Brain microvascular endothelial cell (primary cell): ENCODE measurements around the gene KCNQ1OT1.

Source experiments
- DNase-seq: peaks from one replicate; pipeline ENCODE4 v3.0.0-alpha.2; 2020
- H3K27ac ChIP-seq: fragments of 250-450 bp; sonication (Bioruptor Pico); 2 replicates; pipeline ENCODE4 v1.5.1; 2020; ENCODE audit warnings: mild to moderate bottlenecking, moderate library complexity
- H3K27me3 ChIP-seq: fragments of 250-450 bp; sonication (Bioruptor Pico); replicated peaks from 2 replicates; pipeline ENCODE4 v1.5.1; 2020; ENCODE audit warnings: mild to moderate bottlenecking
- H3K36me3 ChIP-seq: fragments of 250-450 bp; sonication (Bioruptor Pico); replicated peaks from 2 replicates; pipeline ENCODE4 v1.5.1; 2020; ENCODE audit warnings: mild to moderate bottlenecking
- H3K4me3 ChIP-seq: 2 replicates; pipeline ENCODE4 v1.5.1; 2011; ENCODE audit warnings: low read depth, mild to moderate bottlenecking, control low read depth, low read length, moderate library complexity
- CTCF ChIP-seq: IDR thresholded peaks from 2 replicates; pipeline ENCODE4 v1.5.1; 2011; ENCODE audit warnings: low read depth, mild to moderate bottlenecking, moderate library complexity, low read length, control low read depth, inconsistent platforms; ENCODE audit errors: missing control alignments
- in situ Hi-C: cut with HindIII; loops from 2 replicates; pipeline ENCODE4 v1.10.0; 2017; ENCODE audit warnings: low sequenced_read_pairs, low pct_ligation_motif_present

Gene KCNQ1OT1

GRCh38 chr11:2652333-2653197, 47.2 kb downstream of the KCNQ1OT1 start:
- no peak for DNase-seq
- no peaks in the 10 kb centered on the region for H3K36me3 ChIP-seq
- no peaks in the 10 kb centered on the region for H3K27me3 ChIP-seq
- H3K4me3 ChIP-seq = no peak overlapping the region
- in situ Hi-C loops = no loop called here
- no peak overlapping the region for H3K27ac ChIP-seq
- TF ChIP-seq CTCF = no peak

GRCh38 chr11:2651826-2652271, 47.9 kb downstream of the KCNQ1OT1 start:
- Histone ChIP-seq H3K36me3 (no peaks in the 10 kb centered on the region), H3K27ac (no peak overlapping the region), H3K27me3 (no peaks in the 10 kb centered on the region), H3K4me3 (no peak overlapping the region)
- TF ChIP-seq CTCF = no peak
- in situ Hi-C loops = no loop called here
- DNase-seq = no peak

- no peaks in the 10 kb centered on the region for H3K36me3 ChIP-seq
- DNase-seq = no peak
- no peak overlapping the region for H3K4me3 ChIP-seq
- no peaks in the 10 kb centered on the region for H3K27me3 ChIP-seq
- no peak for TF ChIP-seq CTCF
- H3K27ac ChIP-seq = no peak overlapping the region
- in situ Hi-C loops = no loop called here
These were observed 48.7 kb downstream of the KCNQ1OT1 start for GRCh38 chr11:2651054-2651617.

GRCh38 chr11:2650343-2650867, 49.4 kb downstream of the KCNQ1OT1 start:
- Histone ChIP-seq H3K27ac (no peak overlapping the region), H3K4me3 (no peak overlapping the region), H3K36me3 (no peaks in the 10 kb centered on the region), H3K27me3 (no peaks in the 10 kb centered on the region)
- no peak for DNase-seq
- no peak for TF ChIP-seq CTCF
- in situ Hi-C loops = no loop called here

GRCh38 chr11:2649848-2650247, 49.9 kb downstream of the KCNQ1OT1 start:
- Histone ChIP-seq H3K27ac (no peak overlapping the region), H3K36me3 (no peaks in the 10 kb centered on the region), H3K4me3 (no peak overlapping the region), H3K27me3 (no peaks in the 10 kb centered on the region)
- TF ChIP-seq CTCF = no peak
- no peak for DNase-seq
- in situ Hi-C loops = no loop called here
